ENCODE measurements around the gene RBCK1.

GRCh38 chr20:388034-388994, 19.8 kb upstream of the RBCK1 start:
- TF ChIP-seq CTCF (IDR thresholded peaks at IDR 0.05; ENCODE audit: low read length) (no peak), EZH2 (IDR thresholded peaks at IDR 0.05; ENCODE audit: borderline replicate concordance, low read length) (no peak)
